Neural progenitor cell (in vitro differentiated cells): ENCODE measurements around the gene TNNI2.

ENCODE experiments used
- EZH2 ChIP-seq: fragments of 200-600 bp; sonication (generic); IDR thresholded peaks from 2 replicates; pipeline ENCODE4 v1.6.1; 2017; ENCODE audit warnings: antibody characterized with exemption, mild to moderate bottlenecking, moderate library complexity
- EZH2phosphoT487 ChIP-seq: fragments of 200-600 bp; sonication (generic); IDR thresholded peaks from 2 replicates; pipeline ENCODE4 v1.6.1; 2017; ENCODE audit warnings: antibody characterized with exemption
- TF ChIP-seq, protein P1 (sequence below): fragments of 200-600 bp; sonication (generic); IDR thresholded peaks from 2 replicates; pipeline ENCODE4 v1.5.1; 2017; ENCODE audit warnings: antibody characterized with exemption, mild to moderate bottlenecking

DNA sequence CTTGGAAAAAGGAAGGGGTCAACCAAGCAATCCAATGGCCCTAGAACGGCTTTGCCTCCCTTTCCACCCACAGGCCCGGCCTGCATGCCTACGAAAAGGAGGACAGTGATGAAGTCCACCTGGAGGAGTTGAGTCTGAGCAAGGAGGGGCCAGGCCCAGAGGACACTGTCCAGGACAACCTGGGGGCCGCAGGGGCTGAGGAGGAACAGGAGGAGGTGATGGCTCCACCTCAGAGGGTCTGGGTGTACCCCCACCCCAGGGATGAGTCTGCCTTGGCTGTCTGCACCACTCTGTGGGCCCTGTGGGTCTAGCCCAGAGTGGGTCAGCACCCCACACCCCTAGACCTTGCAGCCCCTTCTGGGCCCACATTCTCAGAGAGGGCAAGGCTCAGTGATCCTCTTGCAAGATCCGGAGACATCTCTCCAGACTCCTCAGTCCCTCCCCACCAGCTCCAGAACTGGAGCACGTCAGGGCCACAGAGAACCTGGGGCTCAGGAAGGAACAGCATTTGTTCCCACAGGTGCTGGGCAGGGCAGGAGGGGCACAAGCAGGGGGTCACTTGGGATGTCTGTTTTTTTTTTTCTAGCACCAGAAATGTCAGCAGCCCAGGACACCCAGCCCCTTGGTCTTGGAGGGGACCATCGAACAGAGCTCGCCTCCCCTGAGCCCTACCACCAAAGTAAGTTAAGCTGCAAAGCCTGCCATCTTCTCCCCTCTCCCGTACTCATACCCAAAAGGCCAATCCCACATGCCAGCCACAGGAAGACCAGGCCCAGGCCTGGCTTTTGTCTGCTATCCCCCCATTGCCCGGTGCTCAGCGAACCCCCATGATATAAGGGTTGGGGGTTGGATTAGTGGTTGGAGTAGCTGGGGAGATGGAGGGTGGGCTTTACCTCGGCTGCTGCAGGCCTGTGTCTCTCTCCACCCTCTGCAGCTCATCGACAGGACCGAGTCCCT, 44.8 kb downstream of the TNNI2 start:
- TF ChIP-seq EZH2 (no peak), EZH2phosphoT487 (no peak)
- TF ChIP-seq, protein P1, sequence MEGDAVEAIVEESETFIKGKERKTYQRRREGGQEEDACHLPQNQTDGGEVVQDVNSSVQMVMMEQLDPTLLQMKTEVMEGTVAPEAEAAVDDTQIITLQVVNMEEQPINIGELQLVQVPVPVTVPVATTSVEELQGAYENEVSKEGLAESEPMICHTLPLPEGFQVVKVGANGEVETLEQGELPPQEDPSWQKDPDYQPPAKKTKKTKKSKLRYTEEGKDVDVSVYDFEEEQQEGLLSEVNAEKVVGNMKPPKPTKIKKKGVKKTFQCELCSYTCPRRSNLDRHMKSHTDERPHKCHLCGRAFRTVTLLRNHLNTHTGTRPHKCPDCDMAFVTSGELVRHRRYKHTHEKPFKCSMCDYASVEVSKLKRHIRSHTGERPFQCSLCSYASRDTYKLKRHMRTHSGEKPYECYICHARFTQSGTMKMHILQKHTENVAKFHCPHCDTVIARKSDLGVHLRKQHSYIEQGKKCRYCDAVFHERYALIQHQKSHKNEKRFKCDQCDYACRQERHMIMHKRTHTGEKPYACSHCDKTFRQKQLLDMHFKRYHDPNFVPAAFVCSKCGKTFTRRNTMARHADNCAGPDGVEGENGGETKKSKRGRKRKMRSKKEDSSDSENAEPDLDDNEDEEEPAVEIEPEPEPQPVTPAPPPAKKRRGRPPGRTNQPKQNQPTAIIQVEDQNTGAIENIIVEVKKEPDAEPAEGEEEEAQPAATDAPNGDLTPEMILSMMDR = no peak
